H1 (cell line): ENCODE results near the gene TKFC. TPM values are rescaled to one million over a fixed set of nuclear protein-coding genes. Genes with fewer than 3 reads are reported as not detected.

Experiments
- CHD1 ChIP-seq: IDR thresholded peaks from 2 replicates; pipeline ENCODE4 v1.6.1; 2012; ENCODE audit warnings: low read depth, low read length, improper control_type of control experiment
- MAFK ChIP-seq: IDR thresholded peaks from 2 replicates; pipeline ENCODE4 v1.6.1; 2012; ENCODE audit warnings: low read depth, mild to moderate bottlenecking, improper control_type of control experiment, low read length
- RXRA ChIP-seq: IDR thresholded peaks from 2 replicates; pipeline ENCODE4 v1.6.1; 2011; ENCODE audit warnings: low read depth, mild to moderate bottlenecking, low read length, moderate library complexity; ENCODE audit not compliant: insufficient read depth
- polyA plus RNA-seq, 7 experiments: library from polyadenylated mRNA; depleted of rRNA in 3 of 7; stranded (reverse) in 5 of 7; unstranded in 2 of 7; fragments of >200 nt in 5 of 7; fragments of 200-250 nt in 2 of 7; gene quantifications; 1 replicate in 5 of 7; 2 replicates in 1 of 7; 4 replicates in 1 of 7; pipeline versions ENCODE4 v1.2.1 to v1.2.3, GENCODE V29; 2011 to 2013; ENCODE audit warnings: missing spikeins in 2 of 7, mixed read lengths in 2 of 7
- total RNA-seq: library from RNA; stranded (reverse); fragmentation: NEBNext Ultra II Directional; extraction: Animal tissue kit (Norgen Biotek cat#: 25700); gene quantifications from 2 replicates; pipeline ENCODE4 v1.2.1, GENCODE V29; 2021

The TKFC gene
- total and polyA plus RNA-seq, 2 of the 8 experiments (the other 6 are each of a cell fraction or from before 2014, with no cell fraction given), result 53.5 to 55.0 TPM

DNA sequence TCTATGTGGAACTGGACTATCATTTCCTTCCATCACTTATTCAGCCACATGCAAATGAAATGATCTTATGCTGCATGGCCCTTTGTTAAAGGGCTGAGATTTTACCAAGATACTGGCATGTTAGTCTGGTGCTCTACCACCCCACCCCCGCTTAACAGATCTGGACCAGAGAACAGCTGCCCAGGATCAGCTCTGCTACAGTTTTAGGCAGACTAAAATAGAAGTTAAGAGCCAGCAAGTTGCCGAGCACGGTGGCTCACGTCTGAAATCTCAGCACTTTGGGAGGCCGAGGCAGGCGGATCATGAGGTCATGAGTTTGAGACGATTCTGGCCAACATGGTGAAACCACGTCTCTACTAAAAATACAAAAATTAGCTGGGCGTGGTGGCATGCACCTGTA, 4.7 kb upstream of the TKFC start (continued):
- TF ChIP-seq MAFK, result no peak
- no peak for TF ChIP-seq RXRA
- no peak for TF ChIP-seq CHD1
